Chondrocyte (in vitro differentiated cells): ENCODE results near the gene CCND2. TPM values are rescaled to one million over a fixed set of nuclear protein-coding genes. Genes with fewer than 3 reads are reported as not detected.

Source experiments
- DNase-seq: peaks from one replicate; pipeline ENCODE4 v3.0.0; 2021; ENCODE audit warnings: mixed read lengths, low spot score
- H3K27ac Mint-ChIP-seq: one replicate; pipeline ENCODE4 v1.8.0; 2021; ENCODE audit warnings: mild to moderate bottlenecking, moderate library complexity, mixed read lengths; ENCODE audit not compliant: unreplicated experiment
- H3K27me3 Mint-ChIP-seq: 2 replicates; pipeline ENCODE4 v1.8.0; 2021; ENCODE audit warnings: low read depth, mixed read lengths
- H3K36me3 Mint-ChIP-seq: 2 replicates; pipeline ENCODE4 v1.8.0; 2021; ENCODE audit warnings: low read depth, mixed read lengths
- H3K4me1 Mint-ChIP-seq: 2 replicates; pipeline ENCODE4 v1.8.0; 2021; ENCODE audit warnings: low read depth, mild to moderate bottlenecking, mixed read lengths
- H3K4me3 Mint-ChIP-seq: one replicate; pipeline ENCODE4 v1.8.0; 2021; ENCODE audit warnings: mild to moderate bottlenecking, moderate library complexity, mixed read lengths; ENCODE audit not compliant: unreplicated experiment
- H3K9me3 Mint-ChIP-seq: 2 replicates; pipeline ENCODE4 v1.8.0; 2021; ENCODE audit warnings: low read depth, mixed read lengths
- CTCF ChIP-seq: fragments of 200-600 bp; sonication (generic); IDR thresholded peaks from 2 replicates; pipeline ENCODE4 v1.5.0; 2021; ENCODE audit warnings: antibody characterized with exemption, mild to moderate bottlenecking, moderate library complexity
- total RNA-seq: library from RNA; stranded (reverse); gene quantifications from 3 replicates; pipeline ENCODE4 v1.2.1, GENCODE V29; 2021

CCND2 gene
- total RNA-seq, 1 donor from 2014 or later: 128 TPM

- peaks cover 41% of the 10 kb centered on the region for H3K36me3 Mint-ChIP-seq
- no peak for TF ChIP-seq CTCF
- H3K27me3 Mint-ChIP-seq: no peaks in the 10 kb centered on the region
- H3K4me1 Mint-ChIP-seq: no peaks in the 10 kb centered on the region
- no peaks in the 10 kb centered on the region for H3K9me3 Mint-ChIP-seq
- no peak overlapping the region for H3K4me3 Mint-ChIP-seq
- DNase-seq: no peak
- H3K27ac Mint-ChIP-seq: no peak overlapping the region
These were observed 15.8 kb downstream of the CCND2 start for GRCh38 chr12:4289231-4289878.

GRCh38 chr12:4289998-4290790 is 16.6 kb downstream of the CCND2 start:
- Mint-ChIP-seq H3K27ac (no peak overlapping the region), H3K27me3 (no peaks in the 10 kb centered on the region), H3K36me3 (peaks cover 44% of the 10 kb centered on the region), H3K9me3 (no peaks in the 10 kb centered on the region), H3K4me1 (no peaks in the 10 kb centered on the region), H3K4me3 (no peak overlapping the region)
- TF ChIP-seq CTCF: no peak
- no peak for DNase-seq

- Mint-ChIP-seq H3K27me3 (no peaks in the 10 kb centered on the region), H3K36me3 (peaks cover 43% of the 10 kb centered on the region), H3K27ac (no peak overlapping the region), H3K4me1 (no peaks in the 10 kb centered on the region), H3K9me3 (no peaks in the 10 kb centered on the region), H3K4me3 (no peak overlapping the region)
- no peak for DNase-seq
- TF ChIP-seq CTCF: no peak
These were observed 18.9 kb downstream of the CCND2 start for GRCh38 chr12:4292341-4293073.

- H3K4me3 Mint-ChIP-seq: no peak overlapping the region
- no peak for DNase-seq
- H3K9me3 Mint-ChIP-seq: no peaks in the 10 kb centered on the region
- no peaks in the 10 kb centered on the region for H3K27me3 Mint-ChIP-seq
- peaks cover 43% of the 10 kb centered on the region for H3K36me3 Mint-ChIP-seq
- H3K4me1 Mint-ChIP-seq: no peaks in the 10 kb centered on the region
- H3K27ac Mint-ChIP-seq: no peak overlapping the region
- TF ChIP-seq CTCF: no peak
These were observed 19.9 kb downstream of the CCND2 start for GRCh38 chr12:4293299-4293965.
